Activated CD8-positive, alpha-beta memory T cell treated with anti-CD3 and anti-CD28 coated beads for 1 hour (primary cell): ENCODE data around the gene PKD1.
A peak's percentile ranks its signal among the peaks of the same experiment; 100 is the strongest.

Source experiments
- DNase-seq, 2 donors: peaks; one replicate each; pipeline ENCODE4 v3.0.0-alpha.2; 2020; ENCODE audit warnings: low read depth in 1 of 2; ENCODE audit errors: extremely low read depth in 1 of 2

Gene PKD1

GRCh38 chr16:2170587-2171435 lies 35.1 kb upstream of the PKD1 start:
- no peak for DNase-seq

GRCh38 chr16:2170080-2170479 lies 34.4 kb upstream of the PKD1 start:
- DNase-seq: no peak

GRCh38 chr16:2167068-2167638 lies 31.5 kb upstream of the PKD1 start:
- no peak for DNase-seq

GRCh38 chr16:2166263-2167067 lies 30.8 kb upstream of the PKD1 start:
- DNase-seq: no peak

GRCh38 chr16:2165861-2166260 lies 30.2 kb upstream of the PKD1 start:
- no peak for DNase-seq

- no peak for DNase-seq
Observed at GRCh38 chr16:2163211-2163881, 27.6 kb upstream of the PKD1 start.

GRCh38 chr16:2162676-2163118 lies 27.0 kb upstream of the PKD1 start:
- DNase-seq: no peak

- DNase-seq: no peak
Observed at GRCh38 chr16:2161911-2162310, 26.2 kb upstream of the PKD1 start.

GRCh38 chr16:2160915-2161551 lies 25.3 kb upstream of the PKD1 start:
- no peak for DNase-seq

- DNase-seq: no peak
Observed at GRCh38 chr16:2159175-2159838, 23.6 kb upstream of the PKD1 start.

- no peak for DNase-seq
Observed at GRCh38 chr16:2158262-2158638, 22.6 kb upstream of the PKD1 start.

- no peak for DNase-seq
Observed at GRCh38 chr16:2157480-2158261, 22.0 kb upstream of the PKD1 start.

GRCh38 chr16:2156849-2157224 lies 21.1 kb upstream of the PKD1 start:
- DNase-seq: no peak

GRCh38 chr16:2155977-2156848 lies 20.5 kb upstream of the PKD1 start:
- DNase-seq: no peak

GRCh38 chr16:2155091-2155950 lies 19.6 kb upstream of the PKD1 start, which contains the start of gene TRAF7:
TRAF7 (plus strand) TSS chr16:2155782; CDS start chr16:2163921, 8,139 bp downstream.
- peak; percentile 91 to 97 for DNase-seq

GRCh38 chr16:2154533-2155090 lies 18.9 kb upstream of the PKD1 start:
- no peak for DNase-seq
